HFF-Myc (cell line): ENCODE measurements around the gene CAPZA3.

ENCODE experiments used
- DNase-seq: peaks from one replicate; pipeline ENCODE4 v3.0.0-alpha.2; 2011; ENCODE audit warnings: low read depth; ENCODE audit errors: extremely low read depth
- H3K4me3 ChIP-seq: replicated peaks from 2 replicates; pipeline ENCODE4 v1.5.1; 2011; ENCODE audit warnings: low read depth, mild to moderate bottlenecking, control low read depth, low read length
- CTCF ChIP-seq: IDR thresholded peaks from 2 replicates; pipeline ENCODE4 v1.5.1; 2012; ENCODE audit warnings: mild to moderate bottlenecking, low read depth, low read length, control low read depth; ENCODE audit errors: missing control alignments

Gene CAPZA3

GRCh38 chr12:18703911-18704310 lies 34.0 kb upstream of the CAPZA3 start:
- no peak overlapping the region for H3K4me3 ChIP-seq
- no peak for TF ChIP-seq CTCF
- no peak for DNase-seq

DNA sequence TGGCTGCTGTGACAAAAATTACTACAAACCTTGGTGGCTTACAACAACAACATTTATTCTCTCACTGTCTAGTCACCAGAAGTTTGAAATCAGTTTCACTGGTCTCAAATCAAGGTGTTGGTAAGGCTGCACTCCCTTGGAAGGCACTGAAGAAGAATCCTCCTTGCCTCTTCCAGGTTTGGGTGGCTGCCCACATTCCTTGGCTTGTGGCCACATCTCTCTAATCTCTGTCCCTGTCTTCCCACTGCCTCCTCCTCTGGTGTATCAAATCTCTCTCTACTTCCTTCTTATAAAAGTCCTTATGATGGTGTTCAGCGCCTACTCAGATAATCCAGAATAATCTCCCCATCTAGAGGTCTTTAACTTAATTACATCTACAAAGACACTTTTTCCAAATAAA lies 31.1 kb upstream of the CAPZA3 start:
- TF ChIP-seq CTCF = no peak
- no peak for DNase-seq
- no peak overlapping the region for H3K4me3 ChIP-seq

DNA sequence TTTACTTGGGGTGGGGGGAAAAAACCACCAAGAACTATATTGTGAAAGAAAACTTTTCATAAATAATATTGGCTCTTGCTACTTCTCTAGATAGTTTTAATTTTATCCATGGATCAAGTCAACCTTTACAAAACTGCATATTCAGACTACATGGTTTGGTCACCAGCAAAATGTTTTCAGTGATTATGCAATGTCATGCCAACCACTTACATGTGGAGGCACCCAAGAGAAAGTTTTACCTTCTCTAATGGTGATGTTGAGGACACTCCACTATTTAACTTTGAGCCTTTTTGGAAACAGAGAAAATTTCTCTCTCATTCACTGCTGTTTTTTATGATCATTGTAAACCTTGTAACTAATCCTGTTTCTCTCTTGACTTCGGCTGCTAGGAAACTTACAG lies 21.7 kb upstream of the CAPZA3 start:
- TF ChIP-seq CTCF = no peak
- no peak for DNase-seq

GRCh38 chr12:18718462-18718861 lies 19.5 kb upstream of the CAPZA3 start:
- no peak overlapping the region for H3K4me3 ChIP-seq
- no peak for DNase-seq
- no peak for TF ChIP-seq CTCF

More for the DNA sequence above, 21.7 kb upstream of the CAPZA3 start:
- no peak overlapping the region for H3K4me3 ChIP-seq

GRCh38 chr12:18719922-18720510 lies 17.9 kb upstream of the CAPZA3 start:
- no peak for TF ChIP-seq CTCF
- H3K4me3 ChIP-seq = no peak overlapping the region
- DNase-seq = no peak

DNA sequence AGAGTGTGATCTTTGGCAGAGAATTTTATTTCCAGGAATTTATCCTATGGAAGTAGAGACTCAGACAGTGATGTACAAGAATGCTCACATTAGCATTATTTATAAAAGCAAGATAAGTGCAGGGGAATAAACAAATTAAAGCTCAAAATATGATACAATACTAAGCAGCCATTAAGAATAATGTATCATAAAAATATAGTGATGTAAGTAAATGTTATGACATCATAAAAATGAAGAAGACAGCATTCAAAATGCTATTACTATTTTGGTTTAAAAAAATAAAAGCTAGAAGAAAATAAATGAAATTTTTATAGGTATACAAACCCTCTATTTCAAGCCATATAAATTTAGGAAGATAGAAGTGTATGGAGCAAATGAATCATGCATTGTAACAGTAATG lies 17.2 kb upstream of the CAPZA3 start:
- no peak for TF ChIP-seq CTCF
- H3K4me3 ChIP-seq = no peak overlapping the region
- no peak for DNase-seq

DNA sequence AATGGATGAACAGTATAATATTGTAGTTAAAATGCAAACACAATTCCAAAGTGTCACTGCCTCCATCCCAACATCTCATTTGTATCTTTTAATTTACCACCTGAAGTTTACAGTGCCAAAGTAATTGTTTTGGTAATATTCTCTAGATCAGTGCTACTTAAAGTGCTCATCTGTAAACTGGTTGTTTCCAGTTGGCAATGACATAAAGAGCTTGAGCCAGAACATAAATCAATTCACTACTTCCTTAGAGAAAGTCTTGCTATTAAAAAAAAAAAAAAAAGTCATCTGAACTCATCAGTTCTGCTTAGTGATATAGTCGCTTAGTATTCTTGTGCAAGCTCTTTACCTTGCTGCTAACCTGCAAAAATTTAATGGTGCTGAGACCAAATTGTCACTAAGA lies 16.5 kb upstream of the CAPZA3 start:
- no peak for DNase-seq
- TF ChIP-seq CTCF = no peak
- no peak overlapping the region for H3K4me3 ChIP-seq
